Neural progenitor cell (in vitro differentiated cells): Measurements from ENCODE around the gene RNU7-1. TPM values are rescaled to one million over a fixed set of nuclear protein-coding genes. Genes with fewer than 3 reads are reported as not detected.

Source experiments
- DNase-seq: peaks from one replicate; pipeline ENCODE4 v3.0.0-alpha.2; 2016; ENCODE audit warnings: low spot score
- H2AFZ ChIP-seq: fragments of 200-600 bp; sonication (generic); replicated peaks from 2 replicates; pipeline ENCODE4 v1.6.1; 2016; ENCODE audit warnings: antibody characterized with exemption
- H3F3A ChIP-seq: fragments of 200-600 bp; sonication (generic); 2 replicates; pipeline ENCODE4 v1.6.1; 2016; ENCODE audit warnings: antibody characterized with exemption, low read depth
- H3K27ac ChIP-seq: fragments of 200-600 bp; sonication (generic); 2 replicates; pipeline ENCODE4 v1.5.1; 2016; ENCODE audit warnings: mild to moderate bottlenecking
- H3K27me3 ChIP-seq: fragments of 200-600 bp; sonication (generic); 2 replicates; pipeline ENCODE4 v1.6.1; 2016; ENCODE audit warnings: mild to moderate bottlenecking, moderate library complexity
- H3K36me3 ChIP-seq: fragments of 200-600 bp; sonication (generic); 2 replicates; pipeline ENCODE4 v1.5.1; 2016
- H3K4me1 ChIP-seq: fragments of 200-600 bp; sonication (generic); 2 replicates; pipeline ENCODE4 v1.6.1; 2016; ENCODE audit warnings: mixed run types
- H3K4me2 ChIP-seq: fragments of 200-600 bp; sonication (generic); 2 replicates; pipeline ENCODE4 v1.6.1; 2016
- H3K4me3 ChIP-seq: fragments of 200-600 bp; sonication (generic); 2 replicates; pipeline ENCODE4 v1.5.1; 2016
- H3K79me2 ChIP-seq: fragments of 200-600 bp; sonication (generic); 2 replicates; pipeline ENCODE4 v1.6.1; 2016; ENCODE audit warnings: low read depth
- H3K9ac ChIP-seq: fragments of 200-600 bp; sonication (generic); 2 replicates; pipeline ENCODE4 v1.6.1; 2016
- H3K9me3 ChIP-seq: fragments of 200-600 bp; sonication (generic); 2 replicates; pipeline ENCODE4 v1.5.1; 2016; ENCODE audit warnings: low read depth
- H4K20me1 ChIP-seq: fragments of 200-600 bp; sonication (generic); 2 replicates; pipeline ENCODE4 v1.6.1; 2016; ENCODE audit warnings: low read depth
- H3K27ac Mint-ChIP-seq: 3 replicates; pipeline ENCODE4 v1.8.0; 2021; ENCODE audit warnings: mixed read lengths
- H3K27me3 Mint-ChIP-seq: 2 replicates; pipeline ENCODE4 v1.8.0; 2022; ENCODE audit warnings: low read depth, mild to moderate bottlenecking, inconsistent platforms, moderate library complexity, mixed read lengths; ENCODE audit not compliant: insufficient read depth
- H3K36me3 Mint-ChIP-seq: 3 replicates; pipeline ENCODE4 v1.8.0; 2021; ENCODE audit warnings: mixed read lengths
- H3K4me1 Mint-ChIP-seq: 3 replicates; pipeline ENCODE4 v1.8.0; 2021; ENCODE audit warnings: mixed read lengths
- H3K4me3 Mint-ChIP-seq: 3 replicates; pipeline ENCODE4 v1.8.0; 2021; ENCODE audit warnings: mild to moderate bottlenecking, moderate library complexity, mixed read lengths
- H3K9me3 Mint-ChIP-seq: 3 replicates; pipeline ENCODE4 v1.8.0; 2020; ENCODE audit warnings: mixed read lengths
- EZH2 ChIP-seq: fragments of 200-600 bp; sonication (generic); IDR thresholded peaks from 2 replicates; pipeline ENCODE4 v1.6.1; 2017; ENCODE audit warnings: antibody characterized with exemption, mild to moderate bottlenecking, moderate library complexity
- EZH2phosphoT487 ChIP-seq: fragments of 200-600 bp; sonication (generic); IDR thresholded peaks from 2 replicates; pipeline ENCODE4 v1.6.1; 2017; ENCODE audit warnings: antibody characterized with exemption
- total RNA-seq: library from RNA; depleted of rRNA; stranded (reverse); fragments of >200 nt; gene quantifications from 2 replicates; pipeline ENCODE4 v1.2.3, GENCODE V29; 2015; ENCODE audit warnings: low replicate concordance
- TF ChIP-seq, protein P1 (sequence below): fragments of 200-600 bp; sonication (generic); IDR thresholded peaks from 2 replicates; pipeline ENCODE4 v1.5.1; 2017; ENCODE audit warnings: antibody characterized with exemption, mild to moderate bottlenecking

The RNU7-1 gene
- total RNA-seq = not detected in 2 replicates

DNA sequence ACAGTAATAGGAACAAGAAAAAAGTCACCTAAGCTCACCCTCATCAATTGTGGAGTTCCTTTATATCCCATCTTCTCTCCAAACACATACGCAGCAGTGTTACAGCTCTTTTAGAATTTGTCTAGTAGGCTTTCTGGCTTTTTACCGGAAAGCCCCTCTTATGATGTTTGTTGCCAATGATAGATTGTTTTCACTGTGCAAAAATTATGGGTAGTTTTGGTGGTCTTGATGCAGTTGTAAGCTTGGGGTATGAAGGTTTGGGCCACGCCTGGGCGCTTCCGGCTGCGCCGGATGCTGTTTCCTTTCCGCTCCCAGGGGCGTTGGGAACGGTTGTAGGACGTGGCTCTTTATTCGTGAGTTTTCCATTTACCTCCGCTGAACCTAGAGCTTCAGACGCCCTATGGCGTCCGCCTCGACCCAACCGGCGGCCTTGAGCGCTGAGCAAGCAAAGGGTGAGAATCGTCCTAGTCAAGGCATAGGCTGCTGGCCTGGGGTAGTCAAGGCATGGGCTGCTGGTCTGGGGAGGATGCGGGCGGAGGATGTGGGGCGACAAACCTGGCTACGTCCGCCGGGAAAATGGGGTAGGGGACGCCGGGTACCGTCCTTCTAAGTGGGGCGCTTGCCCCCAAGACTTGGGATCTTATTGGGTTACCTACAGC, at the start of gene RNU7-1, which contains the start of gene C12orf57:
Gene RNU7-1 (plus strand): TSS at position 95 of the 659 bp plus-strand sequence.
Gene C12orf57 (plus strand): TSS at position 301 of the 659 bp plus-strand sequence. CDS start 100 bp downstream, at position 401.
- Histone ChIP-seq H4K20me1 (peaks cover 11% of the 10 kb centered on the region), H3K9me3 (no peaks in the 10 kb centered on the region), H3K36me3 (no peaks in the 10 kb centered on the region), H3K4me3 (peak within 1 kb of the TSS; percentile 56), H3K4me2 (peak within 1 kb of the TSS; percentile 77), H3K27ac (peak within 1 kb of the TSS; percentile 100), H3K79me2 (peaks cover 22% of the 10 kb centered on the region), H2AFZ (no peak within 1 kb of the TSS), H3K27me3 (no peaks in the 10 kb centered on the region), H3F3A (peaks cover 68% of the 10 kb centered on the region), H3K9ac (peak within 1 kb of the TSS; percentile 64), H3K4me1 (peaks cover 20% of the 10 kb centered on the region)
- peak; percentile 90 for DNase-seq
- H3K4me1 Mint-ChIP-seq = peaks cover 47% of the 10 kb centered on the region
- peaks cover 23% of the 10 kb centered on the region for H3K36me3 Mint-ChIP-seq
- TF ChIP-seq EZH2phosphoT487 = no peak
- TF ChIP-seq EZH2 = no peak
- TF ChIP-seq, protein P1, sequence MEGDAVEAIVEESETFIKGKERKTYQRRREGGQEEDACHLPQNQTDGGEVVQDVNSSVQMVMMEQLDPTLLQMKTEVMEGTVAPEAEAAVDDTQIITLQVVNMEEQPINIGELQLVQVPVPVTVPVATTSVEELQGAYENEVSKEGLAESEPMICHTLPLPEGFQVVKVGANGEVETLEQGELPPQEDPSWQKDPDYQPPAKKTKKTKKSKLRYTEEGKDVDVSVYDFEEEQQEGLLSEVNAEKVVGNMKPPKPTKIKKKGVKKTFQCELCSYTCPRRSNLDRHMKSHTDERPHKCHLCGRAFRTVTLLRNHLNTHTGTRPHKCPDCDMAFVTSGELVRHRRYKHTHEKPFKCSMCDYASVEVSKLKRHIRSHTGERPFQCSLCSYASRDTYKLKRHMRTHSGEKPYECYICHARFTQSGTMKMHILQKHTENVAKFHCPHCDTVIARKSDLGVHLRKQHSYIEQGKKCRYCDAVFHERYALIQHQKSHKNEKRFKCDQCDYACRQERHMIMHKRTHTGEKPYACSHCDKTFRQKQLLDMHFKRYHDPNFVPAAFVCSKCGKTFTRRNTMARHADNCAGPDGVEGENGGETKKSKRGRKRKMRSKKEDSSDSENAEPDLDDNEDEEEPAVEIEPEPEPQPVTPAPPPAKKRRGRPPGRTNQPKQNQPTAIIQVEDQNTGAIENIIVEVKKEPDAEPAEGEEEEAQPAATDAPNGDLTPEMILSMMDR = no peak
- H3K27ac Mint-ChIP-seq = peak within 1 kb of the TSS; percentile 99
- peak within 1 kb of the TSS; percentile 96 for H3K4me3 Mint-ChIP-seq
- peaks cover 28% of the 10 kb centered on the region for H3K27me3 Mint-ChIP-seq
- H3K9me3 Mint-ChIP-seq = no peaks in the 10 kb centered on the region

- Histone ChIP-seq H3K27ac (no peak overlapping the region), H3F3A (peaks cover 20% of the 10 kb centered on the region), H3K36me3 (no peaks in the 10 kb centered on the region), H2AFZ (no peak overlapping the region), H3K4me3 (no peak overlapping the region), H3K9ac (no peak overlapping the region), H3K79me2 (no peaks in the 10 kb centered on the region), H3K4me1 (peaks cover 7% of the 10 kb centered on the region), H3K9me3 (no peaks in the 10 kb centered on the region), H4K20me1 (no peaks in the 10 kb centered on the region), H3K27me3 (no peaks in the 10 kb centered on the region), H3K4me2 (no peak overlapping the region)
- Mint-ChIP-seq H3K4me1 (peaks cover 18% of the 10 kb centered on the region), H3K9me3 (no peaks in the 10 kb centered on the region), H3K27ac (no peak overlapping the region), H3K36me3 (no peaks in the 10 kb centered on the region), H3K27me3 (no peaks in the 10 kb centered on the region), H3K4me3 (no peak overlapping the region)
- TF ChIP-seq EZH2 (no peak), EZH2phosphoT487 (no peak)
- TF ChIP-seq, protein P1 = no peak
- DNase-seq = no peak
Observed at GRCh38 chr12:6894321-6894720, 49.3 kb upstream of the RNU7-1 start.

DNA sequence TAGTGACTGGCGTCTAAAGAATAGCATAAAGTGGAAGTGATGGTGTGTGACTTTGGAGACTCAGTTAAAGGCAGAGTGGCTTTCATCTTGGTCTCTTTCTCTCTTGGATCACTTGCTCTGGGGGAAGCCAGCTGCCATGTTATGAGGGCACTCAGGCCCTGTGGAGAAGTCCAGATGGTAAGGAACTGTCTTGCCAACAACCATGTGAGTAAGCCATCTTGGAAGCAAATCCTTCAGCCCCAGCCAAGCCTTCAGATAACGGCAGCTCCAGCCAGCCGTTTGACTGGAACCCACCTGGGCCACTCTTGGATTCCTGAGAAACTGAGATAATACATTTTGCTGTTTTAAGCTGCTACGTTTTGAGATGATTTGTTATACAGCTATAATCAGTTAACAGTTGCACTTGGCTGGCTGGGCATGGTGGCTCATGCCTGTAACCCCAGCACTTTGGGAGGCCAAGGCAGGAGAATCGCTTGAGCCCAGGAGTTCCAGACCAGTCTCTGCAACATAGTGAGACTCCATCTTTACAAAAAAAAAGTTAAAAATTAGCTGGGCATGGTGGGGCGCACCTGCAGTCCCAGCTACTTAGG, 46.7 kb upstream of the RNU7-1 start:
- TF ChIP-seq EZH2 = no peak
- TF ChIP-seq, protein P1 = no peak
- TF ChIP-seq EZH2phosphoT487 = no peak
- Mint-ChIP-seq H3K36me3 (no peaks in the 10 kb centered on the region), H3K4me1 (peaks cover 16% of the 10 kb centered on the region)

More for the DNA sequence above, 46.7 kb upstream of the RNU7-1 start:
- Histone ChIP-seq H3K9ac (no peak overlapping the region), H3F3A (peaks cover 7% of the 10 kb centered on the region), H3K27ac (no peak overlapping the region), H3K36me3 (no peaks in the 10 kb centered on the region), H3K4me3 (no peak overlapping the region), H3K4me1 (no peaks in the 10 kb centered on the region), H2AFZ (no peak overlapping the region), H3K79me2 (no peaks in the 10 kb centered on the region), H3K4me2 (no peak overlapping the region), H3K9me3 (no peaks in the 10 kb centered on the region), H4K20me1 (no peaks in the 10 kb centered on the region), H3K27me3 (no peaks in the 10 kb centered on the region)
- H3K27me3 Mint-ChIP-seq = peaks cover 4% of the 10 kb centered on the region
- peaks cover 3% of the 10 kb centered on the region for H3K9me3 Mint-ChIP-seq
- H3K27ac Mint-ChIP-seq = no peak overlapping the region
- H3K4me3 Mint-ChIP-seq = peak overlapping the region; percentile 8
- no peak for DNase-seq
